ENCODE results near the gene NR1D2.

Gene NR1D2

DNA sequence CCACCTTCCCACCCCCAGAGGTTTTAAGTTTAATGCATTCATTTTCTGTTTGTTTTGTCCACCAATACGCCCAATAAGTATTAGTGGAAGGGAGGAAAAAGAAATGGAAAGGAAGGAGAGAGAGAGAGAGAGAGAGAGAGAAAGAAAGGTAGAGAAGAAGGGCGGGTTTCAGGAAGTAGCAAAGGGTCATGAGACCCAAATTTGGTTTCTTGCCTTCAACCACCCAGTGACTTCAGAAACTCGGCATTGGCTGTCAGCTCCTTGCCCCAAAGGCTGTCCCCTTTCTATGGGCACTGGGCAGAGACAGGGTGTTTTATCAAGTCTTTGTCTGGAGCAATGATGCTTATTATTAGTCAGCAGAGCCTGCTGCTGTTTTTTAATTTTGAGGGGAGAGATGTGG, 13.5 kb upstream of the NR1D2 start:
- DNase-seq (ENCODE audit: low read depth), result no peak

- DNase-seq (ENCODE audit: low read depth), result no peak
Measured at GRCh38 chr3:23932571-23932970, 12.5 kb upstream of the NR1D2 start.

DNA sequence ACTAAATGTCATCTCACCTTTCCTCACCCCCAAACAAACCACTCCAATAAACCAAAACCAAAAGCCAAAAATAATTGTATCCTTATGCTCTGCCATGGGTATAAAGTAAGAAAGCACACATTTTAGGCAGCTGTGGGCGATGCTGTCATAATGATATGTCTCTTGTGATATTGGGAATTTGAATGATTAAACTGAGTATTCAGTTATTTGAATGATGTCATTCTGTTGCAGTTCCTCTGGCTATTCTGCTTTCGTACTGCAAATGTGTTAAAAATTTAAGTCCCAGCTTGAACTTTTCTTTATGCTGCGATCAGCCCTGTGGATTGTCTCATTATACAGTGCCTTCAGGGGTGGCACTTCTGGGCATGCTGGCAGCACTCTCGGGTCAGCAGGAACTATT, 10.8 kb upstream of the NR1D2 start:
- DNase-seq (ENCODE audit: low read depth), result no peak

DNA sequence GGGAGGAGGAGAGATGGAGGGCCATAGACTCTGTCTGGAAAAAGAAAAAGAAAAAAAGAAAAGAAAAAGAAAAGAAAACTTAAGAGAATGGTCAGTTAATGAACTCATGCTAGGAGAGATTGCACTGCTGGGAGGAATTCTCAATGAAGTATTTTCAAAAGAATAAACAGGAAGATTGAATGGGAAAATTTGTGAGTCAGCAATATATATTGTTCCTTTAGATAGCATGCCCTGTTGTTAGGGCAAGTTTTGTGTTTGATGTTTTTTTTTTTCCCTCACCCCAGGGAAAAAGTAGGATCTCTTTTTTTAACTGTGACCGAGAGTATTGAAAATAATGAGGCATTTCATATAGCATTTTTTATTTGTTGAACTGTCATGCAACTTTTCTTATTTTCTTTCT, 7.8 kb upstream of the NR1D2 start:
- no peak for DNase-seq (ENCODE audit: low read depth)

DNA sequence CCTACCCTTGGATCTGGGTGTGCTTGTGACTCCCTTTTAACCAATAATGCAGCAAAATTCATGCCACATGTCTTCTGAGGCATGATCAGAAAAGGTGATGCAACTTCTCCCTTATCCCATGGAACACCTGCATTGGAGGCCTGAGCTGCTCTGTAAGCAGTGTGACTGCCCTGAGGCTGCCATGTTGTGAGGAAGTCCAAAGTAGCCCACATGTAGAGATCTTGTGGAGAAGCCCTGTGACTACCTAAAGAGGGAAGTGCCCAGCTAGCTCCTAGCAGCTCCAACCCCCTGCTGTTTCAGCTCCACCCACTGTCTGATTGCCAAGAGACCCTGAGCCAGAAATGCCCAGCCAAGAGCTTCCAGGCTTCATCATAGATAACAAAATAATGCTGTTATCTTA, 6.4 kb upstream of the NR1D2 start:
- DNase-seq (ENCODE audit: low read depth), result no peak

GRCh38 chr3:23940775-23941174, 4.3 kb upstream of the NR1D2 start:
- no peak for DNase-seq (ENCODE audit: low read depth)

- no peak for DNase-seq (ENCODE audit: low read depth)
Measured at GRCh38 chr3:23941440-23941839, 3.6 kb upstream of the NR1D2 start.

DNA sequence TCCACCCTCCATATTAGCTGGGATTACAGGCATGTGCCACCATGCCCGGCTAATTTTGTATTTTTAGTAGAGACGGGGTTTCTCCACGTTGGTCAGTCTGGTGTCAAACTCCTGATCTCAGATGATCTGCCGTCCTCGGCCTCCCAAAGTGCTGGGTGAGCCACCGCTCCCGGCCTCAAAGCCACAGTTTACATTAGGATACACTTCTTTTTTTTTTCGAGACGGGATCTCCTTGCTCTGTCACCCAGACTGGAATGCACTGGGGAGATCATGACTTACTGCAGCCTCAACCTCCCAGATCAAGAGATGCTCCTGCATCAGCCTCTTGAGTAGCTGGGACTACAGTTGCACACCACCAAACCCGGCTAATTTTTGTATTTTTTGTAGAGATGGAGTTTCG, 2.5 kb upstream of the NR1D2 start:
- DNase-seq (ENCODE audit: low read depth), result no peak

- DNase-seq (ENCODE audit: low read depth), result no peak
Measured at GRCh38 chr3:23944007-23944783, 891 bp upstream of the NR1D2 start.

- DNase-seq (ENCODE audit: low read depth), result no peak
Measured at GRCh38 chr3:23945663-23945912, 502 bp downstream of the NR1D2 start.

- DNase-seq (ENCODE audit: low read depth), result peak; percentile 95
Measured at GRCh38 chr3:23945913-23946687, 1.0 kb downstream of the NR1D2 start.

DNA sequence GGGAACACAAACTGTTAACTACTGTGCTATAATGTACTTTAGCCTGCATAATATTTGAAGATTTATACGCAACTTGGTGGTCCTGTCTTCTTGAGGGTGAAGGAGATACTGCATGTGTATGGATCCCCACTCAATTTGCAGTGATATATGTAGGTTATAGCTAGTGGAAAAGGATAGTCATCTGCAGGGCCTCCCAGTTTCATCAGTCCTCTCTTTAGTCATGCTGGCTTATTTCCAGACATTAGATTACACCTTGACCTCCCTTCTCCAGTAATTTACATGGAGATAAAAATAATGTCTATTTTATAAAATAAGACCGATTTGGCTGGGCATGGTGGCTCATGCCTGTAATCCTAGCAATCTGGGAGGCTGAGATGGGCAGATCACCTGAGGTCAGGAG, 3.7 kb downstream of the NR1D2 start:
- no peak for DNase-seq (ENCODE audit: low read depth)

DNA sequence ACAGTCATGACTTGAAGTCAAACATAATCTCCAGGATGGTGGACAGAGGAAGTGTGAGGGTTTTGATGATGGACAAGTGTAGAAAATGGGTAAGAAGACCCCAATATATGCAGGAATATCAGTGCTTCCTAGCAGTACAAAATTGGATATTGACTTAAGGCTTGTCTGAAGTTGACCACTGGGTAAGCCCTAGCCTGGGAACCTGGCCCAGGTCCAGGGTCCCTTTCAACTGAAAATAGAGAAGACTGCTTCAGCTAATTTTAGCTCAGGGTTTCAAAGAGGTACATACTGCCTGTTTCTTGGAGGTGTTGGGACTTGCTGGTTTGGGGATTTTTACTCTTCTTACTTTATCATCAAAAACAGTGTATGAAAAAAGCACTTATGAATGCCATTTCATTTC, 4.7 kb downstream of the NR1D2 start:
- no peak for DNase-seq (ENCODE audit: low read depth)

GRCh38 chr3:23950293-23950692, 5.2 kb downstream of the NR1D2 start:
- no peak for DNase-seq (ENCODE audit: low read depth)

DNA sequence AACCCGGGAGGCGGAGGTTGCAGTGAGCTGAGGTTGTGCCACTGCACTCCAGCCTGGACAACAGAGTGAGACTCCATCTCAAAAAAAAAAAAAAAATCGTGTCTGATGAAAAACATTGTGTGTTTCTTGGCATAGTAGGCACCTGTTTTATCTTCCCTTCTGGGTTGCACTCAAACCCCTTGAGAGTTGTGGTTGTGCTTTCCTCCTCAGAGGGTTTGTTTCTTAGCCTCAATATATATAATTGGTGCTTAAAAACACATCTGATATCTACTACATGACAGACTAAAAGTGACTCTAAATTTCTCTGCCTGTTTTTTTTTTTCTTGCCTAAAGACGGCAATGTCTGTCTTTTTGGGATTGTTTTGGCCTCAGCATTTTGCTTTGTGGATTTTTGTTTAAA, 7.6 kb downstream of the NR1D2 start:
- DNase-seq (ENCODE audit: low read depth), result no peak

DNA sequence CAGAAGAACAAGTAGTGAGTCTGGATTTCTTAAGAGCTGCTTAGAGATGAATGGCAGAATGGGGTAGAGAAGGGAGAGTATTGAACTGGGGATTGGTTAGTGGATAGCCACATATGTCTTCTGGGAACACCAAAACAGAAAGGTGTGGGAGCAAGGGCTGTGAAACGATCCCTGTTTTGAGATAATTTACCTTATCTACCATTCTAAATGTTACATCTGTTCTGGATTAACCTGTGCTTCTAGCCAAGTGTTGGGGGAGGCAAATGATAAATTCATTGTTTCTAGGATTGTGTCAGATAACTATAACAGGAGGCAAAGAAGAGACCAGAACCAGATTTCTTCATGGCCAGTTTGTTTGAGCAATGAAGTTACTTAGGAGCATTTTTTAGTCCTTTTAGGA, 8.4 kb downstream of the NR1D2 start:
- no peak for DNase-seq (ENCODE audit: low read depth)

DNA sequence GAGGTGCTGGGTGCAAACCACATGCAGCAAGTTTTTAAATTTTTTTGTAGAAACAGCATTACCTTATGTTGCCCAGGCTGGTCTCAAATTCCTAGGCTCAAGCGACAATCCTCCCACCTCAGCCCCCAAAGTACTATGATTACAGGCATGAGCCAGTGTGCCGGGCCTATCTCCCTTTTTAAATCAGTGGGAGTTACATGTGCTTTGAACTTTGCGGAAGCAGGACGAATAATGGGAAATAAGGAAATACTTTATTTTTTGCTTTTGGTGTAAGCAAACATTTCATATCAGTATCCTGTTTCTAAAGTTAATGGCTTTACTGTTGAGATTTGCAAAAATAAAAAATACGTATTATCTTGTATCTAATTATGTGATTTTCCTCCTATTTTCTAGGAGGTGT, 9.1 kb downstream of the NR1D2 start:
- DNase-seq (ENCODE audit: low read depth), result no peak

DNA sequence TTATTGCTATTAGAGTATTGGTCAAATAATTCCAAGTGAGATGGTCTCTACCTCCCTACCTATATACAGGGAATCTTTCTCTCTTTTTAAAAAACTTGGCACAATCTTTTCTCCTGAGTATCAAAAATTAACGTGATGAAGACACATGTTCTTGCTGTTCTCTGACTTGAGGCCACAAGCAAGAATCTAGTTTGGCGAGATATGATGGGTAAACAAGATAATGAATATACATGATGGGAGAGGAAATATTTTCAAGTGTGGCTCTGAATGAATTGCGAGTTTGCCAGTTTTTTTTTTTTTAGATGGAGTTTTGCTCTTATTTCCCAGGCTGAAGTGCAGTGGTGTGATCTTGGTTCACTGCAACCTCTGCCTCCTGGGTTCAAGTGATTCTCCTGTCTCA, 11.6 kb downstream of the NR1D2 start:
- DNase-seq (ENCODE audit: low read depth), result no peak

GRCh38 chr3:23959135-23959900, 14.2 kb downstream of the NR1D2 start:
- DNase-seq (ENCODE audit: low read depth), result no peak

DNA sequence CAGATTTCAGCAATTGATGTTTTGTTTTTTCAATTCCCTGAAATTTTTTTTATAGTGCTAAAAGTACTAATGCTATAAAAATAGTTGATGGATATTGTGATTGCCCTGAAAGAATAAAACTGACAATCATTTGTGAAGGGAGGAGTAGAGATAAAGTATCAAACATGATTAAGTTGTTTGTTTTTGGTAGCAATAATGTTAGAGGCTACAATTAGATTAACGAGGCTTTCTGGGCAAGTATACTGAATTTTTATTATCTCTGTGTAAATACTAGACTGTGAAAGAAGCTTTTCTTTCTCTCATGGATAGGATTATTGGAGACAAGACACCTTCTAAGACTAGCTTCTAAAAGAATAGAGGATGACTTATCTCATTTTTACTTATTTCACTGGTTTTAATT, 15.6 kb downstream of the NR1D2 start:
- no peak for DNase-seq (ENCODE audit: low read depth)

GRCh38 chr3:23961066-23961465, 16.0 kb downstream of the NR1D2 start:
- DNase-seq (ENCODE audit: low read depth), result no peak

DNA sequence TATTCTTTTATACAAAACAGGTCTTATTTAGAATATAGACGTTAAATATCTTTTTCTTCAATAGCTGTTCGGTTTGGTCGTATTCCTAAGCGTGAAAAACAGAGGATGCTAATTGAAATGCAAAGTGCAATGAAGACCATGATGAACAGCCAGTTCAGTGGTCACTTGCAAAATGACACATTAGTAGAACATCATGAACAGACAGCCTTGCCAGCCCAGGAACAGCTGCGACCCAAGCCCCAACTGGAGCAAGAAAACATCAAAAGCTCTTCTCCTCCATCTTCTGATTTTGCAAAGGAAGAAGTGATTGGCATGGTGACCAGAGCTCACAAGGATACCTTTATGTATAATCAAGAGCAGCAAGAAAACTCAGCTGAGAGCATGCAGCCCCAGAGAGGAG, 16.8 kb downstream of the NR1D2 start:
- DNase-seq (ENCODE audit: low read depth), result no peak

- DNase-seq (ENCODE audit: low read depth), result no peak
Measured at GRCh38 chr3:23964537-23965235, 19.6 kb downstream of the NR1D2 start.
